HUES64 (cell line): Measurements from ENCODE around the gene HLA-B.
"Not testable (repeated sequence)": the region's sequence is repeated elsewhere in the genome, so short reads cannot be mapped to it uniquely, and the experiment has no call there.

Experiments used
- H3K27ac ChIP-seq: 2 replicates; pipeline ENCODE4 v1.7.0; 2013; ENCODE audit warnings: low read depth, low read length, inconsistent platforms
- H3K27me3 ChIP-seq: 2 replicates; pipeline ENCODE4 v1.6.1; 2013; ENCODE audit warnings: mild to moderate bottlenecking, low read length; ENCODE audit not compliant: insufficient read depth
- H3K36me3 ChIP-seq: 2 replicates; pipeline ENCODE4 v1.6.1; 2013; ENCODE audit warnings: mild to moderate bottlenecking, low read length; ENCODE audit not compliant: insufficient read depth
- H3K4me1 ChIP-seq: 2 replicates; pipeline ENCODE4 v1.6.1; 2013; ENCODE audit warnings: mild to moderate bottlenecking, low read length, moderate library complexity; ENCODE audit not compliant: insufficient read depth
- H3K4me3 ChIP-seq: 2 replicates; pipeline ENCODE4 v1.5.1; 2013; ENCODE audit warnings: mild to moderate bottlenecking, low read length, moderate library complexity
- H3K9ac ChIP-seq: 2 replicates; pipeline ENCODE4 v1.6.1; 2013; ENCODE audit warnings: mild to moderate bottlenecking, low read depth, low read length
- H3K9me3 ChIP-seq: 2 replicates; pipeline ENCODE4 v1.6.1; 2013; ENCODE audit warnings: low read depth, low read length; ENCODE audit not compliant: insufficient read depth
- WGBS: fragments of 150-250, 120-280 bp; methylation state at CpG from one replicate; pipeline ENCODE4 v1.1.7; 2013; ENCODE audit warnings: missing lambda C conversion rate; 5-methylcytosine and 5-hydroxymethylcytosine counted together

HLA-B gene

GRCh38 chr6:31397153-31397499, 40.1 kb upstream of the HLA-B start:
- H3K9me3 ChIP-seq, H3K4me3 ChIP-seq, H3K36me3 ChIP-seq, H3K9ac ChIP-seq, H3K27ac ChIP-seq: not testable (repeated sequence)
- 40% methylated on average over 8 of the region's 8 CpGs for WGBS
- Histone ChIP-seq H3K27me3 (peaks cover 25% of the 10 kb centered on the region), H3K4me1 (peaks cover 14% of the 10 kb centered on the region)

DNA sequence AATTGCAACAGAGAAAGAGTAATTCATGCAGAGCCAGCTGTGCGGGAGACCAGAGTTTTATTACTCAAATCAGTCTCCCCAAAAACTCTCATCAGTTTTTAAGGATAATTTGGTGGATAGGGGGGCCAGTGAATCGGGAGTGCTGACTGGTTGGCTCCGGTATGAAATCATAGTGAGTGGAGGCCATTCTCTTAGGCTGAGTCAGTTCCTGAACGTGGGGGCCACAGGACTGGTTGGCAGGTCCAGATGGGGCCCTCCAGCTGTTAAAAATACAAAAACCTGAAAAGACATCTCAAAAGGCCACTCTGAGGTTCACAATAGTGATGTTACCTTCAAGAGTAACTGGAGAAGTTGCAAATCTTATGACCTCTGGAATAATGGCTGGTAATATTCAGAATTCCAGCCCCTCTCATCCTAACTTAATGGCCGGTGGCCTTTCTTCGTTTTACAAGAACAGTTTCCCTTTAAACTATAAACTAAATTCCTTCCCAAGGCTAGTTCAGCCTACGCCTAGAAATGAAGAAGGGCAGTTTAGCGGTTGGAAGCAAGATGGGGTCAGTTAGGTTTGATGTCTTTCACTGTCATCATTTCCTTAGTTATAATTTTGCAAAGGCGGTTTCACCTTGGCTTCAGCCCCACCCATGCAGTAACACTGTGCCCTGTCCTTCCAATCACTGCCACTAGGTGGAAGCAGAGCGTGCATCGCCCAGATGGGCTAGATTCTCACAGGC, 39.6 kb upstream of the HLA-B start:
- 56% methylated on average over 10 of the region's 11 CpGs for WGBS
- no peaks in the 10 kb centered on the region for H3K36me3 ChIP-seq
- H3K9ac ChIP-seq: no peak overlapping the region
- H3K9me3 ChIP-seq: 0 out of 2 replicates have a peak, but pooled peaks cover 5% of the 10 kb centered on the region
- no peak overlapping the region for H3K27ac ChIP-seq
- H3K4me3 ChIP-seq: no peak overlapping the region
- peaks cover 20% of the 10 kb centered on the region for H3K27me3 ChIP-seq
- H3K4me1 ChIP-seq: peaks cover 12% of the 10 kb centered on the region

DNA sequence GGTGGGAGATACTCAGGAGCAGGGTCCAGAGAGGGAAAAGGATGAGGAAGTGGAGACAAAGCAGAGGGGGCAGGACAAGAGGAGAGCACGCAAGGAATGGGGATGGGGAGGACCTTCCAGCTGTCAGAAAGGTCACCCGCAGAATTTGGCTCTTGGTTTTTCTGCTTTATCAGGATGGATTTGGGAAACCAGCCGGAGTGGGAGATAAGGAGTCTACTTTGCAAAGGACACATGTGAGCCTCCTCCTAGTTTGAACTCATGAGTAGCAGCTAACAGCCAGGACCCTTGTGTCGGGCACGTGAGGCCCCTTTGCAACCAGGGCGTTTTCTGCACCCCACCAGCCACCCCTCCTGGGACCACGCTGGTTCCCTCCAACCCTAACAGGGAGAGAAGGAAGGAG, 38.9 kb upstream of the HLA-B start:
- no peak overlapping the region for H3K9ac ChIP-seq
- WGBS: 91% methylated on average over 6 of the region's 7 CpGs
- no peak overlapping the region for H3K27ac ChIP-seq
- H3K4me3 ChIP-seq: no peak overlapping the region
- 0 out of 2 replicates have a peak, but pooled peaks cover 5% of the 10 kb centered on the region for H3K9me3 ChIP-seq
- peaks cover 4% of the 10 kb centered on the region; the same call in 1 of the 2 replicates for H3K4me1 ChIP-seq
- H3K27me3 ChIP-seq: peaks cover 12% of the 10 kb centered on the region
- H3K36me3 ChIP-seq: no peaks in the 10 kb centered on the region

DNA sequence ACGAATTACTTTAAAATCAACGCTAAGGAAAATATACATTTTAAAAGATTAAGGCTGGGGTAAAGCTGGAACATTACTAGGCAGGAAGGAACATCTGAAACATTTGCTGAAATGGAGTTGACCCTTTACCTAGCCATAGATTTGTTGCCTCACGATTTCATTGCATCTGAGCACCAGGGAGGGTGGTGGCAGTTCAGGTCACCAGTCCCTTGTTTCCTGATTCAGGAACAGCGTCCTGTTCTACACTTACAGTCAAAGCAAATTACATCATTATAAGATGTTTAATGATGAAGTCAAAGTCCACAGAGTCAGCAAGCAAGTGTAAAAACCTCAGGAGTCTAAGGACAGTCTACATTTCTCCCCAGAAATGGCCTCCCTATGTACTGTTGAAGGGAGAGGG, 37.4 kb upstream of the HLA-B start:
- Histone ChIP-seq H3K36me3 (no peaks in the 10 kb centered on the region), H3K27me3 (no peaks in the 10 kb centered on the region), H3K27ac (no peak overlapping the region), H3K4me3 (no peak overlapping the region), H3K4me1 (0 out of 2 replicates have a peak, but pooled peaks cover 4% of the 10 kb centered on the region), H3K9ac (no peak overlapping the region), H3K9me3 (0 out of 2 replicates have a peak, but pooled peaks cover 5% of the 10 kb centered on the region)
- WGBS: 89% methylated on average over 4 of the region's 4 CpGs

DNA sequence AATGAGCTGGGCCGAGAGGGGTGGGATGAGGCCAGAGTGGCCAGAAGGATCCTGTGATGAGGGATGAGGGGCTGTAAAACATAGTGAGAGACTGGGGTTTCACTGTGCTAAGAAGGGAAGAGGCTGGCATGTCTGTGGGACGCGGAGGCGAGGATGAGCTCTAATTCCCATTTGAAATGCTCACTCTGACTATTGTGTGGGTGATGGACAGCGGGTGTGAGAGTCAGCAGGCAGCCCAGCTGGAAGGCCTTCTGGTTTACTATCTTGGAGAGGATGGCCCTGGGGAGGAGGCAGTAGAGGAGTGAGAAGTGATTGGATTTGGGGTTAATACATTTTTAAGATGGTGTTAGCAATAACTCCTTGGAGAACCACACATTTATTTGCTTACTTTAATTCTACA, 37.0 kb upstream of the HLA-B start:
- WGBS: 47% methylated on average over 5 of the region's 5 CpGs

DNA sequence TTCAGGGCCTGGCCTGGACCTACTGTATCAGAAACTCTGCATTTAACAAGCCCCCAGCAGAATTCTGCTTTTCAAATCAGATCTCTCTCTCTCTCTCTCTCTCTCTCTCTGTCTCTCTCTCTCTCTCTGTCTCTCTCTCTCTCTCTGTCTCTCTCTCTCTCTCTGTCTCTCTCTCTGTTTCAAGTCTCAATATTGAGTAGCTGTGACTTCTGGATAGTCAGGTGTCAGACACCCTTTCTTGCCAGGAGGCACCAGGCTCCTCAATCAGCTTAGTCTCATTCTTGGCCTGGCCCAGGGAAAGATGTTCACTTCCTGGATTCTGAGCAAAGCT, 32.8 kb upstream of the HLA-B start:
- H3K36me3 ChIP-seq, H3K27ac ChIP-seq, H3K27me3 ChIP-seq, H3K4me1 ChIP-seq, H3K4me3 ChIP-seq, H3K9ac ChIP-seq, H3K9me3 ChIP-seq: not testable (repeated sequence)

More for the DNA sequence above, 37.0 kb upstream of the HLA-B start:
- Histone ChIP-seq H3K4me3 (no peak overlapping the region), H3K9ac (no peak overlapping the region), H3K4me1 (0 out of 2 replicates have a peak, but pooled peaks cover 4% of the 10 kb centered on the region), H3K27ac (no peak overlapping the region), H3K9me3 (0 out of 2 replicates have a peak, but pooled peaks cover 5% of the 10 kb centered on the region), H3K36me3 (no peaks in the 10 kb centered on the region), H3K27me3 (no peaks in the 10 kb centered on the region)

- H3K27me3 ChIP-seq, H3K9me3 ChIP-seq, H3K4me3 ChIP-seq, H3K4me1 ChIP-seq, H3K9ac ChIP-seq, H3K36me3 ChIP-seq, H3K27ac ChIP-seq: not testable (repeated sequence)
- WGBS: 92% methylated on average over 2 of the region's 13 CpGs
These were observed 32.2 kb upstream of the HLA-B start for GRCh38 chr6:31388916-31389801.

DNA sequence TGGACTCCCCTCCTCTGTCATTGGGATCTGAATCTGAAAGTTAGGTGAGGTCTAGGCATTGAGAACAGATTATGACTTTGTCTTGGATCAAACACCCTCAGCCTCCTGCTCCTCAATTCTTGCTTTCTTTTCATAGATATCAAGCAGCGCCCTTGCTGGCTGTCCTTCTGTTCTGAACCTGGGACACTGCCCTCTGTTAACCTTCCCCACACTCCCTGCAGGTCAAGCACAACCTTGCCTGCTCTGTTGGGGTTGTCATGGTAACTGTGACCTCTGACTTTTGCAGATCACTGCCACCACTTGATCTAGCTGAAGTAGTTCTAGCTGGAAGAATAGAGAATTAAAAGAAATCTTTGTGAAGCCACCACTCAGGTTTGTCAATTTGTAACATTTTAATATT, 30.0 kb upstream of the HLA-B start:
- Histone ChIP-seq H3K36me3 (no peaks in the 10 kb centered on the region), H3K27me3 (no peaks in the 10 kb centered on the region), H3K27ac (no peak overlapping the region), H3K9ac (no peak overlapping the region), H3K4me1 (no peaks in the 10 kb centered on the region), H3K9me3 (no peaks in the 10 kb centered on the region), H3K4me3 (no peak overlapping the region)
- WGBS: 76% methylated on average over 1 of the region's 1 CpG

DNA sequence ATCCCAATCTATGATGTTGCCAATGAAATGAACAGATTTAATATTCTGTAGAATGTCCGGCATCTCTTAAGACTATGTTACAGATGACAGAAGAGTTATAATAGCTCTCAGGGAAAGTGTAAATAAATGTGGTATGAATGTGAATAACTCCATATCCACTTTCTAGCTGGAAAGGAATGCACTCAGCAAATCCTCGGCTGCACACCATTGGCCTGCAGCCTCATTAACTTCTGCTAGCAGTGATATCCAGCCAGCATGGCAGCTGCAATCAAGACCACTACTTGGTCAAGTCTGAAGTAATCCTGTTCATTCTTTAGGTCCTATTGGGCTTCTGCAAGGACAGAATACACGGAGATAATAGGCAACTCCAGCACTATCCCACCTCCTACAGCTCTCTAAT, 29.1 kb upstream of the HLA-B start:
- Histone ChIP-seq H3K36me3 (no peaks in the 10 kb centered on the region), H3K27ac (no peak overlapping the region), H3K9me3 (no peaks in the 10 kb centered on the region), H3K4me3 (no peak overlapping the region), H3K27me3 (no peaks in the 10 kb centered on the region), H3K4me1 (no peaks in the 10 kb centered on the region), H3K9ac (no peak overlapping the region)
- WGBS: 88% methylated on average over 3 of the region's 3 CpGs

DNA sequence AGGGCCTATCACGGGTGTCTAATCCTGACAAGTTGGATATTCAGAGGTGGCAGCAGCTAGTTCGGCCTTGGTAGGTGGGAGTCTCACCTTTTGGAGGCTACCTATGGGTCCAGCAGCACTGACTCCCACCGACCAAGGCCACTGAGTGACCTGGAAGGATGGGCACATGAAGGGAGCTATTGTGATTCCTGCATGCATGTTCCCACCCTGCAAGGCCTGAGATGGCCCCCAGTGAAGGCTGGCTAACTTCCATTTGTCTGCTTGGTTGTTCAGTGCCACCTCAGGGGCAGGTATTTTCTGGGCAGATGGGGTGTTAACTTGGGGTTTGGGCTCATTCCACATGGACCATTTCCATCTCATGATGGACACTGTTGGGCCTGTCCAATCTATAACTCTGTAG, 28.1 kb upstream of the HLA-B start:
- Histone ChIP-seq H3K9ac (no peak overlapping the region), H3K27me3 (no peaks in the 10 kb centered on the region), H3K4me3 (no peak overlapping the region), H3K4me1 (no peaks in the 10 kb centered on the region), H3K9me3 (no peaks in the 10 kb centered on the region), H3K27ac (no peak overlapping the region), H3K36me3 (no peaks in the 10 kb centered on the region)
- WGBS: 85% methylated on average over 3 of the region's 3 CpGs

GRCh38 chr6:31383149-31383548, 26.2 kb upstream of the HLA-B start:
- 86% methylated on average over 4 of the region's 5 CpGs for WGBS
- no peaks in the 10 kb centered on the region for H3K9me3 ChIP-seq
- H3K9ac ChIP-seq: no peak overlapping the region
- no peaks in the 10 kb centered on the region for H3K4me1 ChIP-seq
- H3K36me3 ChIP-seq: no peaks in the 10 kb centered on the region
- H3K27ac ChIP-seq: no peak overlapping the region
- no peak overlapping the region for H3K4me3 ChIP-seq
- no peaks in the 10 kb centered on the region for H3K27me3 ChIP-seq
